ENCODE measurements around the gene PTPRN2. TPM values are rescaled to one million over a fixed set of nuclear protein-coding genes. Genes with fewer than 3 reads are reported as not detected.

PTPRN2 gene
- total and polyA plus RNA-seq, 2 of the 8 experiments (the other 6 are each of a cell fraction or from before 2014, with no cell fraction given): 2.6 to 4.5 TPM

GRCh38 chr7:158286210-158286609 lies 301.4 kb downstream of the PTPRN2 start:
- H3K9ac ChIP-seq (replicated peaks in 1 of 4; ENCODE audit: extremely low read depth in 1 of 4, low read depth in 3 of 4, low read length in 3 of 4): no peak overlapping the region
- no peak overlapping the region for H3K18ac ChIP-seq (ENCODE audit: extremely low read depth, low read length)
- no peak overlapping the region for H2AFZ ChIP-seq (ENCODE audit: low read length)
- no peak overlapping the region for H4K91ac ChIP-seq (replicated peaks; ENCODE audit: insufficient read length, low read length)
- no peaks in the 10 kb centered on the region for H3K23me2 ChIP-seq (ENCODE audit: low read depth, low read length)
- no peak overlapping the region for H2AK5ac ChIP-seq (ENCODE audit: low read depth, low read length)
- WGBS, 2 experiments (ENCODE audit: extremely low coverage in 1 of 2, insufficient coverage in 1 of 2, insufficient read length in 1 of 2, insufficient replicate concordance in 2 of 2, low coverage in 1 of 2, low lambda C conversion rate in 2 of 2, missing lambda C conversion rate in 1 of 2): 92% methylated on average over 2 of the region's 2 CpGs; no CpG with 5 or more reads in 1 of the 2 experiments
- H3K27ac ChIP-seq (ENCODE audit: low read depth, low read length): no peak overlapping the region
- DNase-seq (ENCODE audit: low read depth in 1 of 2, low spot score in 2 of 2) (no peak), FAIRE-seq (no peak)
- H3K27me3 ChIP-seq (replicated peaks in 1 of 4; ENCODE audit: control insufficient read depth in 3 of 4, extremely low read depth in 1 of 4, insufficient read depth in 3 of 4, low read length in 3 of 4): no peaks in the 10 kb centered on the region
- H4K5ac ChIP-seq (ENCODE audit: insufficient read length, low read depth, low read length): no peak overlapping the region
- H2BK120ac ChIP-seq (replicated peaks; ENCODE audit: low read depth, low read length): no peak overlapping the region
- no peak overlapping the region for H2BK15ac ChIP-seq (ENCODE audit: low read length)
- CTCF ChIA-PET (ENCODE audit: partially characterized antibody): no interaction called here
- H3K4me1 ChIP-seq (replicated peaks in 1 of 4; ENCODE audit: control insufficient read depth in 3 of 4, insufficient read depth in 4 of 4, low read length in 3 of 4): no peaks in the 10 kb centered on the region
- H3K9me3 ChIP-seq (ENCODE audit: insufficient read depth in 2 of 2, low read depth in 1 of 2, low read length in 1 of 2): peaks cover 25 to 48% of the 10 kb centered on the region in 2 experiments; a peak in 3 of 4 replicates
- TF ChIP-seq CHD1 (IDR thresholded peaks at IDR 0.05; ENCODE audit: low read depth, low read length) (no peak), SIN3A (conservative IDR thresholded peaks at IDR 0.05 in 1 of 2, IDR thresholded peaks at IDR 0.05 in 1 of 2; ENCODE audit: low read depth in 1 of 2, low read length in 2 of 2) (no peak), MAFK (IDR thresholded peaks at IDR 0.05; ENCODE audit: low read depth, low read length) (no peak), NRF1 (IDR thresholded peaks at IDR 0.05; ENCODE audit: low read depth, low read length) (no peak), SP1 (IDR thresholded peaks at IDR 0.05; ENCODE audit: low read depth, low read length) (no peak), RAD21 (IDR thresholded peaks at IDR 0.05 in 1 of 2, conservative IDR thresholded peaks at IDR 0.05 in 1 of 2; ENCODE audit: low read depth in 2 of 2, low read length in 2 of 2) (no peak), FOSL1 (IDR thresholded peaks at IDR 0.05; ENCODE audit: insufficient read depth, low read depth, low read length) (no peak)
- TF ChIP-seq, protein P1, sequence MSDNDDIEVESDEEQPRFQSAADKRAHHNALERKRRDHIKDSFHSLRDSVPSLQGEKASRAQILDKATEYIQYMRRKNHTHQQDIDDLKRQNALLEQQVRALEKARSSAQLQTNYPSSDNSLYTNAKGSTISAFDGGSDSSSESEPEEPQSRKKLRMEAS (IDR thresholded peaks at IDR 0.05): no peak
- H3K4ac ChIP-seq (replicated peaks; ENCODE audit: insufficient read length, low read depth, low read length): no peak overlapping the region
- no peak overlapping the region for H2BK12ac ChIP-seq (ENCODE audit: low read depth, low read length)
- no peaks in the 10 kb centered on the region for H3K36me3 ChIP-seq (ENCODE audit: control insufficient read depth in 2 of 4, insufficient read depth in 4 of 4, low read length in 3 of 4)
- H3K4me3 ChIP-seq (ENCODE audit: extremely low read depth in 1 of 4, insufficient read depth in 2 of 4, low read depth in 3 of 4, low read length in 4 of 4): no peak overlapping the region
- H3K79me2 ChIP-seq (ENCODE audit: control insufficient read depth in 1 of 2, insufficient read depth in 2 of 2, low read length in 2 of 2): no peaks in the 10 kb centered on the region
- no peaks in the 10 kb centered on the region for H4K20me1 ChIP-seq (replicated peaks in 1 of 2; ENCODE audit: control insufficient read depth in 1 of 2, insufficient read depth in 2 of 2, low read length in 2 of 2)
- no peaks in the 10 kb centered on the region; the same call in 1 of the 2 replicates for H3K79me1 ChIP-seq (ENCODE audit: low read depth, low read length)
- no peak overlapping the region for H3K14ac ChIP-seq (ENCODE audit: insufficient read length)
- H2BK20ac ChIP-seq (ENCODE audit: low read length): no peak overlapping the region
- H2BK5ac ChIP-seq (ENCODE audit: low read depth, low read length): no peak overlapping the region
- H3K56ac ChIP-seq (replicated peaks; ENCODE audit: insufficient read length, low read depth, low read length): no peak overlapping the region
- H3K23ac ChIP-seq (ENCODE audit: insufficient read length): no peak overlapping the region
- POLR2A ChIA-PET (ENCODE audit: partially characterized antibody): no interaction called here
- no peak overlapping the region for H3K4me2 ChIP-seq (ENCODE audit: insufficient read depth in 1 of 2, low read depth in 2 of 2, low read length in 2 of 2)
- no peak overlapping the region for H4K8ac ChIP-seq (ENCODE audit: extremely low read depth, insufficient read depth, low read length)

Data from H1 (cell line).